HepG2 (cell line): Measurements from ENCODE around the gene PRR14. TPM values are rescaled to one million over a fixed set of nuclear protein-coding genes. Genes with fewer than 3 reads are reported as not detected.

Experiments used
- EP300 ChIP-seq, 3 experiments: sonication (generic) in 1 of 3; formaldehyde crosslinking in 1 of 3; IDR thresholded peaks; 2 replicates each; pipeline versions ENCODE4 v1.5.1 to v1.6.1; 2011 to 2020; ENCODE audit warnings: low read depth in 2 of 3, low read length in 2 of 3, borderline replicate concordance in 1 of 3, improper control_type of control experiment in 1 of 3, mild to moderate bottlenecking in 1 of 3, missing genetic modification reagents in 1 of 3, moderate library complexity in 1 of 3
- HNF1A ChIP-seq, 2 experiments: sonication (generic) in 1 of 2; formaldehyde crosslinking in 1 of 2; IDR thresholded peaks; 2 replicates each; pipeline versions ENCODE4 v1.4.0 to v1.6.1; 2016 to 2020; ENCODE audit warnings: borderline replicate concordance in 1 of 2, low read depth in 1 of 2, mild to moderate bottlenecking in 1 of 2, missing genetic modification reagents in 1 of 2
- HNRNPUL1 ChIP-seq: fragments of 200-400 bp; formaldehyde crosslinking; IDR thresholded peaks from 2 replicates; pipeline ENCODE4 v1.6.1; 2017; ENCODE audit warnings: low read depth, mild to moderate bottlenecking, low read length, moderate library complexity
- SKI ChIP-seq: fragments of 450-650 bp; IDR thresholded peaks from one replicate; pipeline ENCODE4 v1.6.1; 2018; ENCODE audit warnings: mild to moderate bottlenecking; ENCODE audit not compliant: partially characterized antibody
- ZBED4 ChIP-seq: sonication (generic); formaldehyde crosslinking; IDR thresholded peaks from 2 replicates; pipeline ENCODE4 v1.4.0; 2020; ENCODE audit warnings: missing genetic modification reagents, borderline replicate concordance
- ZNF101 ChIP-seq: sonication (generic); formaldehyde crosslinking; IDR thresholded peaks from 2 replicates; pipeline ENCODE4 v1.4.0; 2020; ENCODE audit warnings: mild to moderate bottlenecking, low read depth, missing genetic modification reagents, borderline replicate concordance
- ZNF616 ChIP-seq: sonication (generic); formaldehyde crosslinking; IDR thresholded peaks from 2 replicates; pipeline ENCODE4 v1.5.0; 2020; ENCODE audit warnings: low read depth, mild to moderate bottlenecking, missing genetic modification reagents
- ZNF737 ChIP-seq: sonication (generic); formaldehyde crosslinking; IDR thresholded peaks from 2 replicates; pipeline ENCODE4 v1.5.0; 2020; ENCODE audit warnings: missing genetic modification reagents, mild to moderate bottlenecking, borderline replicate concordance
- ZZZ3 ChIP-seq: sonication (generic); formaldehyde crosslinking; IDR thresholded peaks from 2 replicates; pipeline ENCODE4 v1.4.0; 2020; ENCODE audit warnings: missing genetic modification reagents, mild to moderate bottlenecking, borderline replicate concordance
- polyA plus RNA-seq, 8 experiments: library from polyadenylated mRNA; depleted of rRNA in 3 of 8; stranded (reverse) in 7 of 8; unstranded in 1 of 8; fragments of >200 nt; fragmentation: Illumina TruSeq in 4 of 8; extraction: Trizol in 4 of 8; gene quantifications; 2 replicates each; pipeline versions ENCODE4 v1.2.1 to v1.2.3, GENCODE V29; 2011 to 2016; ENCODE audit warnings: low read depth in 4 of 8, missing spikeins in 1 of 8, mixed read lengths in 1 of 8; ENCODE audit not compliant: insufficient read depth in 1 of 8
- total RNA-seq, 5 experiments: library from RNA; depleted of rRNA; stranded (reverse); fragments of >200 nt; fragmentation: Illumina TruSeq; extraction: Trizol; gene quantifications; 2 replicates each; pipeline ENCODE4 v1.2.3, GENCODE V29; 2016; ENCODE audit warnings: low read depth in 1 of 5
- TF ChIP-seq, protein P1 (sequence below), 2 experiments: sonication (generic) in 1 of 2; formaldehyde crosslinking in 1 of 2; IDR thresholded peaks; 2 replicates each; pipeline versions ENCODE4 v1.6.1 to v1.9.0; 2014 to 2022; ENCODE audit warnings: antibody characterized with exemption in 1 of 2, borderline replicate concordance in 1 of 2, inconsistent platforms in 1 of 2, low read depth in 1 of 2, missing genetic modification reagents in 1 of 2

Gene PRR14
- total and polyA plus RNA-seq, 2 of the 13 experiments (the other 11 are each of a cell fraction or from before 2014, with no cell fraction given): 8.4 to 11.0 TPM

- TF ChIP-seq, protein P1, sequence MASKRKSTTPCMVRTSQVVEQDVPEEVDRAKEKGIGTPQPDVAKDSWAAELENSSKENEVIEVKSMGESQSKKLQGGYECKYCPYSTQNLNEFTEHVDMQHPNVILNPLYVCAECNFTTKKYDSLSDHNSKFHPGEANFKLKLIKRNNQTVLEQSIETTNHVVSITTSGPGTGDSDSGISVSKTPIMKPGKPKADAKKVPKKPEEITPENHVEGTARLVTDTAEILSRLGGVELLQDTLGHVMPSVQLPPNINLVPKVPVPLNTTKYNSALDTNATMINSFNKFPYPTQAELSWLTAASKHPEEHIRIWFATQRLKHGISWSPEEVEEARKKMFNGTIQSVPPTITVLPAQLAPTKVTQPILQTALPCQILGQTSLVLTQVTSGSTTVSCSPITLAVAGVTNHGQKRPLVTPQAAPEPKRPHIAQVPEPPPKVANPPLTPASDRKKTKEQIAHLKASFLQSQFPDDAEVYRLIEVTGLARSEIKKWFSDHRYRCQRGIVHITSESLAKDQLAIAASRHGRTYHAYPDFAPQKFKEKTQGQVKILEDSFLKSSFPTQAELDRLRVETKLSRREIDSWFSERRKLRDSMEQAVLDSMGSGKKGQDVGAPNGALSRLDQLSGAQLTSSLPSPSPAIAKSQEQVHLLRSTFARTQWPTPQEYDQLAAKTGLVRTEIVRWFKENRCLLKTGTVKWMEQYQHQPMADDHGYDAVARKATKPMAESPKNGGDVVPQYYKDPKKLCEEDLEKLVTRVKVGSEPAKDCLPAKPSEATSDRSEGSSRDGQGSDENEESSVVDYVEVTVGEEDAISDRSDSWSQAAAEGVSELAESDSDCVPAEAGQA (IDR thresholded peaks at IDR 0.05; ENCODE audit: low read depth): peak; percentile 90
- TF ChIP-seq, protein P1 (CRISPR knock-in tag; IDR thresholded peaks at IDR 0.05; ENCODE audit: borderline replicate concordance): 0 out of 2 replicates have a peak, but pooled peaks have one; percentile 70
- TF ChIP-seq ZBED4 (CRISPR knock-in tag) (peak; percentile 91; the same call in 1 of the 2 replicates), ZZZ3 (CRISPR knock-in tag) (0 out of 2 replicates have a peak, but pooled peaks have one; percentile 86), ZNF101 (CRISPR knock-in tag) (no peak), EP300 (IDR thresholded peaks at IDR 0.05; ENCODE audit: low read depth in 2 of 2, low read length in 2 of 2) (peak; percentile 26 to 33; a peak in 1 of 4 replicates), EP300 (CRISPR knock-in tag; IDR thresholded peaks at IDR 0.05; ENCODE audit: borderline replicate concordance) (peak; percentile 14; the same call in 1 of the 2 replicates), SKI (peak; percentile 47), HNF1A (IDR thresholded peaks at IDR 0.05; ENCODE audit: low read depth) (peak; percentile 71; the same call in 1 of the 2 replicates), HNF1A (CRISPR knock-in tag; IDR thresholded peaks at IDR 0.05; ENCODE audit: borderline replicate concordance) (peak; percentile 67; the same call in 1 of the 2 replicates), ZNF616 (CRISPR knock-in tag) (0 out of 2 replicates have a peak, but pooled peaks have one; percentile 19), HNRNPUL1 (no peak), ZNF737 (CRISPR knock-in tag) (no peak; the same call in 1 of the 2 replicates)
Measured at GRCh38 chr16:30609926-30610839, 40.6 kb upstream of the PRR14 start, which contains the start of gene ZNF689 (continued).
